Activated CD4-positive, alpha-beta memory T cell treated with anti-CD3 and anti-CD28 coated beads, Interleukin-2, amount 10 ng/mL, durations not matched to agents 7 days and 5 days (primary cell): ENCODE measurements around the gene ZC3H7A. TPM values are rescaled to one million over a fixed set of nuclear protein-coding genes. Genes with fewer than 3 reads are reported as not detected.
A peak's percentile ranks its signal among the peaks of the same experiment; 100 is the strongest.
"Not testable (repeated sequence)": the region's sequence is repeated elsewhere in the genome, so short reads cannot be mapped to it uniquely, and the experiment has no call there.

Source experiments
- CTCF ChIA-PET: fragments of 350-600 bp; sonication (Branson Sonifier 250); formaldehyde crosslinking; loops from one replicate; lab custom pipeline; 2021; ENCODE audit warnings: antibody characterized with exemption, inconsistent platforms; lab: Charles Lee
- POLR2A ChIA-PET: fragments of 350-600 bp; sonication (Branson Sonifier 250); formaldehyde crosslinking; loops from one replicate; lab custom pipeline; 2021; ENCODE audit warnings: antibody characterized with exemption; lab: Charles Lee
- DNase-seq: peaks from one replicate; pipeline ENCODE4 v3.0.0-alpha.2; 2020
- H3K27ac Mint-ChIP-seq: one replicate; pipeline ENCODE4 v1.8.0; 2021; ENCODE audit warnings: mild to moderate bottlenecking, mixed read lengths
- H3K27me3 Mint-ChIP-seq: one replicate; pipeline ENCODE4 v1.8.0; 2021; ENCODE audit warnings: mixed read lengths
- H3K36me3 Mint-ChIP-seq: one replicate; pipeline ENCODE4 v1.8.0; 2021; ENCODE audit warnings: low read depth, mixed read lengths
- H3K4me1 Mint-ChIP-seq: one replicate; pipeline ENCODE4 v1.8.0; 2021; ENCODE audit warnings: mixed read lengths
- H3K4me3 Mint-ChIP-seq: one replicate; pipeline ENCODE4 v1.8.0; 2021; ENCODE audit warnings: mild to moderate bottlenecking, mixed read lengths
- H3K9me3 Mint-ChIP-seq: one replicate; pipeline ENCODE4 v1.8.0; 2021; ENCODE audit warnings: mixed read lengths
- total RNA-seq, 2 experiments: library from RNA; stranded (reverse); gene quantifications; one replicate each; pipeline ENCODE4 v1.2.3, GENCODE V29; 2021

The ZC3H7A gene
- total RNA-seq, 2 experiments from 2014 or later, result 68.9 to 70.9 TPM

GRCh38 chr16:11825520-11826165 lies 28.6 kb upstream of the ZC3H7A start:
- H3K36me3 Mint-ChIP-seq, H3K9me3 Mint-ChIP-seq, H3K27me3 Mint-ChIP-seq, DNase-seq, H3K4me3 Mint-ChIP-seq, H3K27ac Mint-ChIP-seq, CTCF ChIA-PET, H3K4me1 Mint-ChIP-seq: not testable (repeated sequence)
- POLR2A ChIA-PET, result interaction anchor here (0.9 to 1.2 kb wide), 2 partner anchors 26 to 28 kb away, joined by 3 read pairs; partner anchors contain the start of gene RSL1D1

DNA sequence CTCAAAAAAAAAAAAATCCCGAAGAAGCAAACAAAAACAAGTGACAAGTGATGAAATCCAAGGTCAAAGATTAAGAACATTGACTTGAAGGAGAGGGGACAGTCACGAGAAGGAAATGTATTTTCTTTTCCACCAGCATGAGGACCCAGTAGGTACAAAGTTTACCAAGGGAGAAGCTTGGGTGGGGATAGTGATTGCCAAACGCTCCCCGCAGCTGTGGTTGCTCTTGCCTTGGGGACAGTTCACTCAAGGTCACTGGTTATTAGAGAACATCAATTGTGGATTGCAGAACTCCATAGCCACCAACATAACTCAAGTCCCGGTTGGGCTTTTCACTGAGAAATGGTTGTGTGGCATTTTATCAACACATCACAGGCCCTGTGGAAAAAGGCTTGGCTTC lies 27.3 kb upstream of the ZC3H7A start:
- ChIA-PET POLR2A (no interaction called here), CTCF (interaction anchor here (0.6 to 0.7 kb wide), 2 partner anchors 10 to 417 kb away, joined by 3 to 4 read pairs; no protein-coding TSS in a partner anchor)
- H3K4me1 Mint-ChIP-seq, result no peaks in the 10 kb centered on the region
- H3K9me3 Mint-ChIP-seq, result no peaks in the 10 kb centered on the region
- H3K27ac Mint-ChIP-seq, result no peak overlapping the region
- no peak for DNase-seq
- no peaks in the 10 kb centered on the region for H3K36me3 Mint-ChIP-seq
- H3K27me3 Mint-ChIP-seq, result peaks cover 1% of the 10 kb centered on the region
- H3K4me3 Mint-ChIP-seq, result no peak overlapping the region

GRCh38 chr16:11823645-11824044 lies 26.6 kb upstream of the ZC3H7A start:
- DNase-seq, H3K9me3 Mint-ChIP-seq, CTCF ChIA-PET, H3K4me1 Mint-ChIP-seq, H3K36me3 Mint-ChIP-seq, POLR2A ChIA-PET, H3K27ac Mint-ChIP-seq, H3K4me3 Mint-ChIP-seq, H3K27me3 Mint-ChIP-seq: not testable (repeated sequence)

DNA sequence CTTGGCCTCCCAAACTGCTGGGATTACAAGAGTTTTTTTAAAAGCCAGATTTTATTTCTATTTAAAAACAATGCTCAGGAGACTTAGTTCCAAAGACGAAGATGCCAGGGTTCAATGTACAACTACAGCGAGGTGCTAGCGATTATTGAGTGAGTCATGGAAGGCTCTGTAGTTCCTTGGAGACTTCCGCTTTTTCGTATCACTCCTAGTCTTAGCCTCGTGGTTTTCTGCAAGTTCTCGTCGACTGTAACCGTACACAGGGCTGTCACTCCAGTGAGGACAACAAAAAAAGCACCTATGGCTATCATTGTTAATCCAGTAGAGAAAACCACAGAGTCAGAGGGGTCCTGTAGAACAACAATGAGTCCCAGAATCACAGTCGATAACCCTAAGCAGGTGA lies 22.7 kb upstream of the ZC3H7A start:
- Mint-ChIP-seq H3K27ac (no peak overlapping the region), H3K9me3 (no peaks in the 10 kb centered on the region), H3K36me3 (no peaks in the 10 kb centered on the region), H3K27me3 (no peaks in the 10 kb centered on the region), H3K4me1 (no peaks in the 10 kb centered on the region), H3K4me3 (no peak overlapping the region)
- ChIA-PET CTCF (no interaction called here), POLR2A (no interaction called here)
- no peak for DNase-seq

- CTCF ChIA-PET, H3K27ac Mint-ChIP-seq, H3K4me3 Mint-ChIP-seq, H3K9me3 Mint-ChIP-seq, POLR2A ChIA-PET, H3K4me1 Mint-ChIP-seq, H3K36me3 Mint-ChIP-seq, H3K27me3 Mint-ChIP-seq, DNase-seq: not testable (repeated sequence)
Measured at GRCh38 chr16:11818970-11819369, 21.9 kb upstream of the ZC3H7A start.

GRCh38 chr16:11816123-11816522 lies 19.1 kb upstream of the ZC3H7A start:
- DNase-seq, result no peak
- Mint-ChIP-seq H3K4me1 (peaks cover 4% of the 10 kb centered on the region), H3K27me3 (peaks cover 1% of the 10 kb centered on the region), H3K27ac (no peak overlapping the region), H3K36me3 (no peaks in the 10 kb centered on the region), H3K4me3 (no peak overlapping the region), H3K9me3 (no peaks in the 10 kb centered on the region)
- ChIA-PET POLR2A (interaction anchor here (1.1 kb wide), 1 partner anchor 18 kb away, joined by 3 read pairs; no protein-coding TSS in a partner anchor), CTCF (interaction anchor here (0.8 to 1.2 kb wide), 2 partner anchors 41 to 114 kb away, joined by 3 read pairs; no protein-coding TSS in a partner anchor)

GRCh38 chr16:11814800-11815199 lies 17.7 kb upstream of the ZC3H7A start:
- CTCF ChIA-PET, result interaction anchor here (0.6 kb wide), 1 partner anchor 406 kb away, joined by 3 read pairs; no protein-coding TSS in a partner anchor
- H3K27ac Mint-ChIP-seq, H3K4me3 Mint-ChIP-seq, DNase-seq, H3K9me3 Mint-ChIP-seq, POLR2A ChIA-PET, H3K27me3 Mint-ChIP-seq, H3K36me3 Mint-ChIP-seq: not testable (repeated sequence)
- peaks cover 11% of the 10 kb centered on the region for H3K4me1 Mint-ChIP-seq

DNA sequence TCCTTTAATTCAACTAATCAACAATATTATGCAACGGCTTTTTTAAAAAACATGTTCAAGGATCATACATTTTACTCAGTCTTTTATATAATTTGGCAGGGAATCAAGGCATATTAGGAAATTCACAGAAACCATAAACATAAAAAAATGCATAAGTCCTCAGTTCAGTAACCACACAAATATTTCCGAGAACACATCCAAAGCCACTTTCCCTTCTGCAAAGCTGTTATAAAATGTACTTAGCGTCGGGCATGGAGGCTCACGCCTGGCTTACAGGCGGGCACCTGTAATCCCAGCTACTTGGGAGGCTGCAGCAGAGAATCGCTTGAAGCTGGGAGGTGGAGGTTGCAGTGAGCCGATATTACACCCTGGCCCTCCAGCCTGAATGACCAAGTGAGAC lies 9.7 kb upstream of the ZC3H7A start:
- Mint-ChIP-seq H3K4me1 (peaks cover 10% of the 10 kb centered on the region), H3K27ac (no peak overlapping the region), H3K9me3 (peaks cover 2% of the 10 kb centered on the region), H3K4me3 (no peak overlapping the region), H3K36me3 (peaks cover 2% of the 10 kb centered on the region), H3K27me3 (peaks cover 2% of the 10 kb centered on the region)
- CTCF ChIA-PET, result interaction anchor here (0.9 kb wide), 1 partner anchor 9 kb away, joined by 4 read pairs; no protein-coding TSS in a partner anchor
- DNase-seq, result no peak
- POLR2A ChIA-PET, result interaction anchor here (1.2 kb wide), 1 partner anchor 9 kb away, joined by 3 read pairs; the partner anchor contains the start of gene ZC3H7A

DNA sequence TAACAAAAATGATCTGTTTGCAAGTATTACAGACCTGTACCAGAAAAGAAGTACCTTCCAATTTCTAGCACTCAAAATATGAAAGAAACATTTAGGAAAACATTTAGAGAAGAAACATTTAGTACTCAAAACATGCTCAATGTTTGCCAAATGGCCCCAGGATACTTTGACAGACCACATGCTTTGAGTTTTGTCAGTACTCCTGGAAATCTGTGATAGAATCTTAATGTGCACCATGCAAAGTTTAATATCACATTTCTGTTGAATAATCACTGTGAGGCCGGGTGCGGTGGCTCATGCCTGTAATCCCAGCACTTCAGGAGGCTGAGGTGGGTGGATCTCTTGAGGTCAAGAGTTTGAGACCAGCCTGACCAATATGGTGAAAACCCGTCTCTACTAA lies 8.5 kb upstream of the ZC3H7A start:
- Mint-ChIP-seq H3K36me3 (peaks cover 2% of the 10 kb centered on the region), H3K4me3 (no peak overlapping the region), H3K9me3 (peaks cover 2% of the 10 kb centered on the region), H3K4me1 (peaks cover 10% of the 10 kb centered on the region), H3K27me3 (peaks cover 2% of the 10 kb centered on the region), H3K27ac (no peak overlapping the region)
- DNase-seq, result no peak
- ChIA-PET POLR2A (no interaction called here), CTCF (no interaction called here)

DNA sequence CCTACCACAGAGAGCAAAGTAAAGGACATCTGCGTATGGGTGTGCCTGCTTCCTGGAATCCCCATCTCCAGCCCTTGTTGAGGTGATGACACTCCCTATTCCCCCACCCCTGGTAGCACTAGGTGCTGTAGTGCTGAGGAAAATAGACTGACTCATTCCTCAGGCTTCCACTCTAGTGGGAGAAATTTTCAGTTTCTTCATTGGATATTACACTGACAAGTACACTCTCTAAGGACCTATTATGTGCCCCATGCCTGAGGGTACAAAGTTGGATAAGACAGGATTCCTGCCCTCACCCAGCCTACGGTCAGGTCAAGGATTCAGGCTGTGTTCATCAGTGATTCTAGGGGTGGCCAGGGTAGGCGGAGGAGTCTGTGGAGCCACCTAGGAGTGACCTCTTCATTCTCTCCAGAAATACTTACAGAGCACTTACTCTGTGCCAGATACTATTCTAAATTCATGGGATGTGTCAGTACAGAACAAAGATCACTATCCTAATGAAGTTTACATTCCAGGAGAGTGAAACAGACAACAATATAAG lies 4.5 kb upstream of the ZC3H7A start:
- peaks cover 31% of the 10 kb centered on the region for H3K4me1 Mint-ChIP-seq
- no peak overlapping the region for H3K4me3 Mint-ChIP-seq
- POLR2A ChIA-PET, result no interaction called here
- H3K27me3 Mint-ChIP-seq, result peaks cover 2% of the 10 kb centered on the region
- CTCF ChIA-PET, result interaction anchor here (0.6 kb wide), 2 partner anchors 21 to 658 kb away, joined by 3 to 4 read pairs; no protein-coding TSS in a partner anchor
- no peaks in the 10 kb centered on the region for H3K9me3 Mint-ChIP-seq
- H3K27ac Mint-ChIP-seq, result no peak overlapping the region
- H3K36me3 Mint-ChIP-seq, result peaks cover 6% of the 10 kb centered on the region
- no peak for DNase-seq

GRCh38 chr16:11800382-11800718 lies 3.3 kb upstream of the ZC3H7A start:
- no peak for DNase-seq

DNA sequence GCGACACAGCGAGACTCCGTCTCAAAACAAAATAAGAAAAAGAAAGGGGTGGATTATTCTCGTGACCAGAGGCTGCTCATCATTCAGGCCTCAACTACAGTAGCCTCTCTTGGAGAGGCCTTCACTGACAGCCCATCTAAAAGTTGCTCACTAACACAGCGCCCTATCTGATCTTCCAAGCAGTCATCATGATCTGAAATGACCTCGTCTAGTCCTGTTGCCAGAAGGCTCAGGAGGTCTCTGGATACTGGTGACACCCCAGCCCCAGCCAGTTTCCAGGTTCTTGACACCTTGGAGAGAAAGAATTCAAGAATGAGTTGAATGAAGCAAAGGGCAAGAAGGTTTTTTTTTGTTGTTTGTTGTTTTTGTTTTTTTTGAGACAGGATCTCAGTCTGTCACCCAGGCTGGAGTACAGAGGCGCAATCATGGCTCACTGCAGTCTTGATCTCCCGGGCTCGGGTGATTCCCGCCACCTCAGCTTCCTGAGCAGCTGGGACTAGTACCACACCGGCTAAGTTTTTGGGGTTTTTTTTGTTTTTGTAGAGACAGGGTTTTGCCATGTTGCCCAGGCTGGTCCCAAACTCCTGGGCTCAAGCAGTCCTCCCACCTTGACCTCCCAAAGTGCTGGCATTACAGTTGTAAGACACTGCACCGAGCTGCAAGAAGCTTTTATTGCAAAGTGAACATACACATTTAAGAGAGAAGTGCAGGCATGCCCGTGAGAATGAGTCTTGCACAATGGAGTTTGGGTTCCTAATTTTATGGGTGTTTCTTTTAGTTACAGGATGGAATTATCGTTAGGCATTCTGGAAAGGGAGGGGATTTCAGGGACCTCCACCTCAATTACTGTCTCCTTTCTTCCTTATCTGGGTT lies 2.7 kb upstream of the ZC3H7A start:
- Mint-ChIP-seq H3K9me3 (no peaks in the 10 kb centered on the region), H3K27ac (peak overlapping the region; percentile 10), H3K4me1 (peaks cover 45% of the 10 kb centered on the region), H3K4me3 (peak overlapping the region; percentile 97), H3K27me3 (no peaks in the 10 kb centered on the region), H3K36me3 (peaks cover 20% of the 10 kb centered on the region)
- no peak for DNase-seq
- POLR2A ChIA-PET, result interaction anchor here (1.0 to 6.2 kb wide), 6 partner anchors 11 to 263 kb away, joined by 4 to 165 read pairs (median 24); partner anchors contain the start of genes RSL1D1 and TXNDC11
- CTCF ChIA-PET, result interaction anchor here (0.6 kb wide), 1 partner anchor 14 kb away, joined by 3 read pairs; no protein-coding TSS in a partner anchor

More at GRCh38 chr16:11800382-11800718, 3.3 kb upstream of the ZC3H7A start:
- H3K36me3 Mint-ChIP-seq, result peaks cover 15% of the 10 kb centered on the region
- peak overlapping the region; percentile 32 for H3K4me3 Mint-ChIP-seq
- ChIA-PET CTCF (no interaction called here), POLR2A (interaction anchor here (2.1 to 6.2 kb wide), 3 partner anchors 17 to 58 kb away, joined by 4 to 165 read pairs (median 113); partner anchors contain the start of gene TXNDC11)
- peaks cover 1% of the 10 kb centered on the region for H3K27me3 Mint-ChIP-seq
- peak overlapping the region; percentile 9 for H3K27ac Mint-ChIP-seq
- peaks cover 39% of the 10 kb centered on the region for H3K4me1 Mint-ChIP-seq
- no peaks in the 10 kb centered on the region for H3K9me3 Mint-ChIP-seq
